AG10803 (cell line): ENCODE results near the gene MED9.

Experiments used
- DNase-seq: peaks from one replicate; pipeline ENCODE4 v3.0.0; 2010; ENCODE audit warnings: low read depth
- H3K4me3 ChIP-seq: 2 replicates; pipeline ENCODE4 v1.5.1; 2011; ENCODE audit warnings: mild to moderate bottlenecking, low read length, control low read depth
- CTCF ChIP-seq: conservative IDR thresholded peaks from 2 replicates; pipeline ENCODE4 v1.5.1; 2011; ENCODE audit warnings: mild to moderate bottlenecking, low read length, control low read depth, inconsistent platforms

The MED9 gene

GRCh38 chr17:17491546-17491988 lies 14.8 kb downstream of the MED9 start:
- no peak for TF ChIP-seq CTCF
- H3K4me3 ChIP-seq = no peak overlapping the region
- no peak for DNase-seq

GRCh38 chr17:17492085-17492484 lies 15.3 kb downstream of the MED9 start:
- TF ChIP-seq CTCF = no peak
- DNase-seq = no peak
- no peak overlapping the region for H3K4me3 ChIP-seq

GRCh38 chr17:17492571-17492970 lies 15.8 kb downstream of the MED9 start:
- TF ChIP-seq CTCF = no peak

GRCh38 chr17:17493249-17493985 lies 16.6 kb downstream of the MED9 start:
- no peak for TF ChIP-seq CTCF
- DNase-seq = no peak
- no peak overlapping the region for H3K4me3 ChIP-seq

More at GRCh38 chr17:17492571-17492970, 15.8 kb downstream of the MED9 start:
- no peak for DNase-seq
- no peak overlapping the region for H3K4me3 ChIP-seq

- no peak overlapping the region for H3K4me3 ChIP-seq
- DNase-seq = no peak
- TF ChIP-seq CTCF = no peak
These were observed 17.2 kb downstream of the MED9 start for GRCh38 chr17:17493986-17494466.

- DNase-seq = no peak
- no peak for TF ChIP-seq CTCF
- H3K4me3 ChIP-seq = peak overlapping the region; percentile 43
These were observed 17.7 kb downstream of the MED9 start for GRCh38 chr17:17494499-17494869.

GRCh38 chr17:17494870-17495535 lies 18.2 kb downstream of the MED9 start:
- peak overlapping the region; percentile 47 for H3K4me3 ChIP-seq
- DNase-seq = peak; percentile 43
- TF ChIP-seq CTCF = no peak
